GM18519 (cell line): Measurements from ENCODE around the gene NDUFAF5.

Source experiments
- ATAC-seq: cut with Tn5 transposase; IDR thresholded peaks from one replicate; pipeline ENCODE4 v1.9.1; 2021; ENCODE audit warnings: mild to moderate bottlenecking, moderate library complexity; ENCODE audit not compliant: unreplicated experiment, low FRiP score

Gene NDUFAF5

DNA sequence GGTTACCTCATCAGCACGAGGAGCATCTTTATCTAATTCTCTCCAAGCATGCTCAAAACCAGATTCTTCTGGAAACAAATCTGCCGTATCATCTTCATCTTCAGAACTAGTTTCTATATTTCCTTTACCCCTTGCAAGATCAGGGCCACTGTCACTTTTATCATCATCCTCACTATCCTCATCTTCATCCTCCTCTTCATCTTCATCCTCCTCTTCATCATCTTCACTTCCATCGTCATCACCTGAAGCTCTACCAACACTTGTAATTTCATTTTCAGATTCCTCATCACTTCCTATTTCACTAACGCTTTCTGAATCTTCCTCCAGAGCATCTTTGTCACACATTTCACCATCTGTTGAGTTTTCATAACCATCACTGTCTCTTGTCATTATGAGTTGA is 9.0 kb upstream of the NDUFAF5 start:
- ATAC-seq: no peak

DNA sequence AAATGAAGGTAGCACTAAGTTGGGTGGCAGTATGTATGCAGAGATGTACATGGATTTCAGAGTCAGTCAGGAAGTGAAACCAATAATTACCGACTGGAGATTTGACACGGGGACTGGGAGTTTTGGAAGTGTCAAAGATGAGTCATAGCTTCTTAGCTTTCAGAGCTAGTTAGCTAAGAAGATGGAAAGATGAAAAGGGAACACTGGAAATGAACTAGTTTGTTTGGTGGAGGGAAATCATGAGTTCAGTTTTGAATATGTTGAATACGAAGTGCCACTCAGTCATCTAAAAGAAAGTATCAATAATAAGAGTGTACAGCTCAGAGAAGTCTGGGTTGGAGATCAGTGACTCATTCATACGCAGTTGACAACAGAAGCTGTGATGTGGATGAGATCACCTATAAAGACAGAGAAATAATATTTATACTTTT is 7.6 kb upstream of the NDUFAF5 start:
- no peak for ATAC-seq

DNA sequence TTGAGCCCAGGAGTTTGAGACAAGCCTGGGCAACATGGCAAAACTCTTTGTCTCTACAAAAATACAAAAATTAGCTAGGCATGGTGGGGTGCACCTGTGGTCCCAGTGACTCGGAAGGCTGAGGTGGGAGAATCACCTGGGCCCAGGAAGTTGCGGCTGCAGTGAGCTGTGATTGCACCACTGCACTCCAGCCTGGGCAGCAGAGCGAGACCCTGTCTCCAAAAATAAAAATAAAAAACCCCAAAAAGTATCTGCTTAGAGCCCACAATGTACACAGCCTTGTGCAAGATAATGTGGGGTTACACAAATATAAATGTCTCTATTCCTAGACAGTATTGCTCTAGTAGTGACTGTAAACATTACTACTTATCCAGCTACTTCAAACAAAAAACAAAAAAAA is 6.0 kb upstream of the NDUFAF5 start:
- peak; percentile 52 for ATAC-seq

DNA sequence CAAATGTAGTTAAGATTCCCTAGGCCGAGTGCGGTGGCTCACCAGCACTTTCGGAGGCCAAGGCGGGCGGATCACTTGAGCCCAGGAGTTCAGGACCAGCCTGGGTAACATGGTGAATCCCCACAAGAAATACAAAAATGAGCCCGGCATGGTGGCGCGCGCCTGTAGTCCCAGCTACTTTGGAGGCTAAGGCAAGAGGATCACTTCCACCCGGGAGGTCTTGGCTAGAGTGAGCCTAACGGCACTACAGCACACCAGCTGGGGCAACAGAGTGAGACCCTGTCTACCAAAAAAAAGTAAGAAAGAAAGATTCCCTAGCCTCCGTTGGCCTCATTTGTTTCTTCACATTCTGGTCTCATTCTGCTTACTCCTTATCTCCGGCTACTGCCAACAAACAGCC is 1.3 kb upstream of the NDUFAF5 start:
- ATAC-seq: no peak

DNA sequence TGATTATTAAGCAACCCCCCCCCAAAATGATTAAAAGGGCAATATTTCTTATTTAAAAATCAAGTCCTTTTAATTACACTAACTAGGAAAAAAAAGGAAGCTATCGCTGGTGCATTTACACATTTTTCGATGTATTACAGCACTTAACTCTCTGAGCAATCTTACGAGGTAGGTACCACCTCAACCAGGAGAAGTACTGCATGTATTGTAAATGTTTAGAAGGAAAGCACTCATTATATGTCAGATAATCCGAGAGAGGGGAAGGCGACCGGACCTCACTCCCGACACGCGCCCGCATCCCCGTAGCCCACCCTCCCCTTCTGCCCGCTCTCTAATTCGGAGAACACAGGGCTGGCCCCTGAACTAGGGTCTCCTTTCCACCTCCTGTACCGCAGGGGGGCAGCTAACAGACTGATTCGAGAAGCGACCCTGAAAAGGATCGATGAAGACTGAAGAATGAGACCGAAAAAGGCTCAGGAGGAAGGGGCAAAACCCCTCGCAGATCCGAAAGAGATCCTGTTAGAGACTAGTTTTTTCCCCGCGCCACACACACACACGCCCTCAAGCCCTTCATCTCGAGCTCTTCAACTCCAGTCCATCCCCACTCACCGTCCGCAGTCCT is 446 bp upstream of the NDUFAF5 start:
- ATAC-seq: no peak

DNA sequence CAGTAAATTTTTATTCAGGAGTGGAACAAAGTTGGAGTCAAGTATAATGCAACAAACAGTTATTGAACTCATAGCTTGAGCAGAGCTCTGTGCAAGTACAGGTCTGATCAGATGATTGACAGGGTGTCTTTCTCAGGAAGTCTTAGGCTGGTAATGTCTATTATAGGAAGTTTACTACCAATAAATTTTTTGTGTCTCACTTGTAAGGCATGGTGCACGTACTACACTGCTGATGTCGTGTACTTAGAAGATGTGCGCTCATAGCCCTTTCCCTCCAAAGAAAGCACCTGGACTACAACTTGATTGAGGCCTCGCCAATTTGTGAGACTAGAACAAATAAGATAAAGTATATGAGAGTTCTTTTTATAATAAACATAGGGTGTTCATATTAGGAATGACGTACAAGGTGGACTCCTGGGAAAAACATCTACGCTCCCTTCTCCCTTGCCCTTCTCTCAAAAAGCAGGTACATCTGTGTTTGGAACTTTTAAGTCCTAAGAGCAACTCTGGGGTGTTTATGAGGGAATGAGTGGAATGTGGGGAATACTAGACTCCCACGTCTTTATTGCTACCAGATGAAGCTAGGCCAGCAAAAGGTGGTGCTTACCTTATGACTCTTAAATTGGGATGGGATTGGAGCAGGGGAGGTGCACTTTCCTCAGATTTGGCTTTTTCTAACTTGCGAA is 1.5 kb downstream of the NDUFAF5 start:
- ATAC-seq: no peak

DNA sequence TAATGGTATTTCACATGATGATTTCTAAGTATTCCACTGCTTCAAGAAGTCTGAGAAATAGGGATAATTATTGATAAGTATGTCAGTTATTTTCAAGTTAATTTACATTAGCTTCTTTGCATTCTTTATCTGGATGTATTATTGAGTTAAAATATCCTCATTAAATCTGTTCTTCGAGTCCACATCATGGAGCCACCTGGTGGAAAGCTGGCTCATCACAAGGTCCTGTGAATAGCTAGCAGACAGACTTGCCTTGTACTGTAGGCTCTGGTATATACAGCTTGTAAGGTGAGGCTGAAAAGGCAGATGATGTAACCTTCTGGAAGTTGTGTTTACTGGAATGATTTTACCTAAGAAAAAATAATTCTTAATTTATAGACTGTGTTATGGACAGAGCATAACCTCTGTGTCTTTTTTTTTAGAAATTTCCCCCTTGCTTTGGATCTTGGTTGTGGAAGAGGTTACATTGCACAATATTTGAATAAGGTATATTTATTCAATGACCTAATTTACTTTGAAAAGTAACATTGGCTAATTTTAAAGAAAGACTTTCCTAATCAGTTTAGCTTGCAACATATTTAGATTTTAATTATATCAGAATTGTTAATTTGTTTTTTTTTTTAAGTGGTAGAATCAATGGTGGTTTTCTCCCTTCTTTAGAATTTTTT is 3.5 kb downstream of the NDUFAF5 start:
- peak; percentile 49 for ATAC-seq

DNA sequence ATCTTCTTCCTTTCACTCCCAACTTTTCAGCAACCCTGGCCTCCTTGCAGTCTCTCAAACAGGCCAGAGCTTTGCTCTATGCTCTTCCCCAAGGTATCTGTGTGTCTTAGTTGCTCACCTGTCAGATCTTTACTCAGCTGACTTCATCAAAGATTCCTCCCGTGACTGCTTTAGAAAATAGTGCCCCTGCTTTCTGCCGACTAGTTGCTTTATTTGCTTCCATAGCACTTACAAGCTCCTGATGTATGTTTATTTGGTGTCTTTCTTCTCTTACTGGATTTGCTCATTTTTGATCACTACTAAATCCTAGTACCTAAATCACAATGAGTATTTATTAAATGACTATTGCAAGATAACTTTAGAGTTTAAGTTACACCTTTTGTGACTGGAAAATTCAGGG is 5.9 kb downstream of the NDUFAF5 start:
- no peak for ATAC-seq

DNA sequence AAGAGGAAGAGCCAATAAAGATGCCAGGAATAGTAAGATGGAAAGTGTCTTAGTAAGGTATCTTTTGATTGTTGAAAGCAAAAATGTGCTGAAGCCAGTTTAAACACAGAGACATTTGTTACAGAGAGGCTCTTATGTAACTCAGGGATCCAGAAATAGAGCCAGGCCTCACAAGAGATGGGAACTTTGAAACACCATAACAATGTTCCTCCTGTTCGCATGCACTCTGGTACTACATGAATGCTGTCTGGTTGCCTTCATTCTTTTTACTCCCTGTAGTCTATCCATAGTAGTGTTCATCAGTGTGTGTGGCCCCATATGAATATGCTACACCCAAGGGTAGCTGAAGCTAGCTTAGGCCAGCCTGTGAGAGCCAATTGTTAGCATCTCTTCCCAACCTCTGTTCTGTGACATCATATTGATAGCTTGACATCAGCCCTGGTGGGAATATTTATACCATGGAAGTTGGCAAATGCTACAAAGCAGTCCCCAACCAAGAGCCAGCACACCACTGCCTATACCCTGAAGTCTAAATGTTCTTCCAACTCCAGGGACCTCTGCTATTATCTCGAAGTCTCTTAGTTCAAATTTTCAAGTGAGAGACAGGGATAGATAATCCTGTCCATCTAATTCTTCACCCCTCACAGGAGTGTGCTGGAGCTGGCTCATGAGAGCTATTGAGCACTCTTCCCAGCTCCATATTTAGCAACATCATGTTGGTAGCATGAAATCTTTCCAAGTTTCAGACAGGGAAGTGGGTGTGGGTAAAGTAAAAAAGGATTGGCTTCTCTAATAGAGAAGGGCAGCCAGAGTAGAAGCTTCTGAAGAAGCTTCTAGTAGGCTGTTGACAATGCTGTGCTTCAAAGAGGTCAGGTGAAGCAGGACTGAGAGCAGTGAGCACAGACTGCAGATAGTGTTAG is 7.0 kb downstream of the NDUFAF5 start:
- ATAC-seq: no peak

DNA sequence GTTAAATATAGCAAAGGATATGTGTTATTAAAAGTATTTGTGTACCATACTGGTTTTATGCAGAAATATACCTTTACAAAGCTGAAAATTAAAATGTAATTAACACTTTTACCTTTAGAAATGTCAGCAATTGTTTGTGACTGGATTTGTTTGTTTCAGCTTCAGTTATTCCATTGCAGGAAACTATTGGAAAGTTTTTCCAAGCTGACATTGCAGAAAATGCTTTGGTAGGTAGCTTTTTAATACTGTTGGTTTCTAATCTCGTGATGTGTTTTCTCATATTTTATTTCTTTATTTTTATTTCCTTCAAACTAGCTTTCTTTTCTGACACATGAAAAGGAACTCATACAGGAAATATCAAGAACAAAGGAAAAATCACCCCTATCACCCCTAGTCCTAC is 8.2 kb downstream of the NDUFAF5 start:
- ATAC-seq: no peak

DNA sequence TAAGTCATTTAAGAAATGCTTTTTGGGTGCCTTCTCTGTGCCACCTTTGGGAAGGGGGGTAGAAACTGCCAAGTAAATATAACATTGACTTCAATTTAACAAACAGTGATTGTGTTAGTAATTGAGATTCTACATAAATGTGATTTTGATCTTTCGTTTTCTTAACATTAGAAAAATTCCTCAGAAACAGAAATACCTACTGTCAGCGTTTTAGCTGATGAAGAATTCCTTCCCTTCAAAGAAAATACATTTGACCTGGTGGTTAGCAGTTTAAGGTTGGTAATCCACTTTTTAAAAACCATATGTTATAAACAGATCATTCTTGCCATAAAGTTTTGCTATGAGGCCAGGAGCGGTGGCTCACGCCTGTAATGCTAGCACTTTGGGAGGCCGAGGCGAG is 9.8 kb downstream of the NDUFAF5 start:
- ATAC-seq: no peak

DNA sequence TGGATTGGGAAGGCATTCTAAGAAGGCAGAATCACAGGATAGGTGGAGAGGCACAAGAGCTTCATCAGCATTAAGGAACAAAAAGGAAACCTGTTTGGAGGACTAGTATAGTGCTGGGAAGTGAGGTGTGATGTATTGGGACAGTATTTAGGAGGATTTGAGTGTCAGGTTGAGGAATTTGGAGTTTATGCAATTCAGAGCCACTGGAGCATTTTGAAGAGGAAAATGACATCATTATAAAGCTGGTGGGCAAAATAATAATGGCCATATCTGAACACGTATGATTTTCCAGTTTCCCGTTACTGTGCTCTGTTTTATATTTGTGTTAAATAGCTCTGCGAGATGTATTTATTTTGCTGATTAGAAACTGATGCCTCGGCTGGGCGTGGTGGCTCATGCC is 14.2 kb downstream of the NDUFAF5 start:
- no peak for ATAC-seq

DNA sequence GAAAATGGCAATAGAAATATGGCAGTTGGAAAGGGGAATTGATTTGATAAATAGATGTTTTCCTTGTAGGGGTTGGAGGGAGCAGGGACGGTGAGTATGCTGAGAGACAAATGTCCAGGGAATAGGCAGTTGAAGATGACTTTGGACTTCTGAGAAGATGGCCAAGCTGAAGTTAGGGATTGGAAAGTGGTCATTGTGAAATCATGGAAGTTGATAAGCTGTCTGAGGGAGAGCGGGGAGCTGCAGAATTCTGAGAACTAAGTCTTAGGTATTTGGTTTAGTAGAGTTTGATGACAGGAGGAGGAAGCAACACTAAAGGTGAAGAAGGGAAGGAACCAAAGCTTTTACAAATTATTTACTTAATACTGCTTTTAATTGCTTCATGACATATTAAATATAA is 15.1 kb downstream of the NDUFAF5 start:
- no peak for ATAC-seq

DNA sequence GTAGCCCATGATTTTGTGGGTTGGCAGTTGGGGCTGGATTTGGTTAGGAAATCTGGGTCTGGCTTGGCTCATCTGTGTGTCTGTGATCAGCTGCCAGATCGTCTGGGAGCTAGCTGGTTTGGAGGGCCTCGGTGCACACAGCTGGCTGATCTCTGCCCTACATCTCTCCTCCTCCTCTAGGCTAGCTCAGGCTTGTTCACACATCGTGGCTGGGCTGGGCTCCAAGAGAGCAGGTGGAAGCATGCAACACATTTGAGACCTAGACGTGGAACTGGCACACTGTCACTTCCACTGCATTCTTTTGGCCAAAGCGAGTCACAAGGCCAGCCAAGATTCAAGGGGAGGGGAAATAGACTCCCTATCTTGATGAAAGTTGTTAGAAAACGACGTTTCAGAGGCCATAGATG is 15.9 kb downstream of the NDUFAF5 start:
- no peak for ATAC-seq

DNA sequence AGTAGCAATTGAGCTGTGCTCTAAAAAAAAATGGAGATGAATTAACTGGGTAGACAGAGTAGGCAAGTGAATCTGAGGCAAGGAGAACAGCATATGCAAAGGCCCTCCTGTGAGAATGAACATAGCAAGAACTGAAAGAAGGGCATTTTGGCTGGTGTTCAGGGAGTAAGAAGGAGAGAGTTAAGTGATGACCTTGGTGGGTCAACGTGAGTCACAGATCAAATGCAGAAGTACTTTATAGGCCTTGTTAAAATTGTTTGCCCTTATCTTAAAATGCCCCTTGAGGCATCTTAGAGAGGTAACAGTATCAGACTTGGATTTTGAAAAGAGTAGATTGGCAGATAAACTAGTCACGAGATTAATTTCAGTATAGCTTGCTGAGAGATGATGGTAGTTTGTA is 24.5 kb downstream of the NDUFAF5 start:
- ATAC-seq: no peak

DNA sequence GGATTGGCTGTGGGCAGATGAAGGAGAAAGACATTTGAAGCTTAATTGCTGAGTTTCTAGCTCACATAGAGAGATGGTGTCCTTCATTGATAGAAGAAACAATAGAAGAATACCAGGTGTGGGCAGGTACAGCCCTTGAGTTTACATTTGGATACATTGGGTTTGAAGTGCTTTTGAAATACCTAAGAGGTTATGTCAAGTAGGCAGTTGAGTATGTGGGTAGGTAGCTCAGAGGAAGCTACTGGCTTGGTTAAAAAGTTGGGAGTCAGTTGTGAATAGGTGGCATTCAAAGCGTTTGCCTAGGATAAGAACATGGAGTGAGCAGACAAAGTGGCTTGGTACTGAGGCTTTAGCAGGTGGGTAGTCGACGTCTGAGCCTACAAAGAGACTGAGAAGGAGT is 25.0 kb downstream of the NDUFAF5 start:
- no peak for ATAC-seq

DNA sequence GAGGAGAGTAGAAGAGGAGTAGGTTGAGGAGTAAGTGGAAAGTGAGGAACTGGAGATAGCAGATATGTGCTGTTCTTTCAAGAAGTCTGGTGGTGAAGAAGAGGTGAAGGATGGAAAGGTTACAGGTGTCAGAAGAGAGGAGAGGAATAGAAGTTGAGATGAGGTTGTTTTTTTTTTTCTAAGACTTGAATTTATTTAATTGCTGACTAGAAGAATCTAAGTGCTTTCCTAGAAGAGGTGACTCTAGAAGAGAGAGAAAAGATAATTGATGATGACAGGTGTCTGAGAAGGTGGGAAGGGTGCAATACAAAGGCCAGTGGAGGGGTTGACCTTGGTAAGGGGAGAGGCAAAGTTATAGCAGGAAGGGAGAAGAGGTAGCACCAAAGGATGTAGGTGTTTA is 25.6 kb downstream of the NDUFAF5 start:
- no peak for ATAC-seq

DNA sequence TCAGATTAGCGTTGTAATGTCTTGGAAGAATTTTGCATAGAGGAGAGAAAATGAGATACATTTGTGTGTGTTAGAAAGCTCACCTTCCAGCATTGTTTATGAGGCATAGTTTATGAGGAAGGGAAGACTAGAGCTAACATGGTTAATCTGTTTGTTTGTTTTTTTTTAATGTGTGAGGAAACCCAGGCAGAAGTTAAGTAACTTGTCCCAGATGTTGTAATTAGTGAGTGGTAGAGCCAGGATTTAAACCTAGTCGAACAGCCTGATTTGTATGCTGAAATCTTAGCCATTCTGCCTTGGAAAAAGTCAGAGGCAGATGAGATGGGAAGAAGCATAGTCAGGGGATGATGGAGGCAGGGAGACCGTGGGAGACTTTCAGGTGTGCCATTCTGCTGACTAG is 29.1 kb downstream of the NDUFAF5 start:
- ATAC-seq: no peak

DNA sequence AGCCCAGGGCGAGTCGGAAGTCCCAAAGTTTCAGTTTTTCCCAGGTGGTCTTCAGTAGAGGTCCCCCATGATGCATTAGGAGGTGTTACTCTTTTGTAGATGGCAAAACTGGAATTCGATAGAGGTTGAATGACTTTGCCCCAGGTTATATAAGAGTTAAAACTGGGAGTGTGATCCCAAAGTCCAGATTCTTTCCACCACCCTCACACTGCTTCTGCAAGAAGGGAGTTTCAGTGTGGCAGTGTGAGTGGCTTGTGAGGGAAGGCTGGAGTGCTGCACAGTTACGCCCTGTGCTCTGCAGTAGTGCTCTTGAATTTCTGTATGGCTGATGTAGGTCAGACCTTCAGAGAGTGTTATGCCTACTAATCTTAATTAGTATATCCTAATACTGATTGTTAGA is 29.8 kb downstream of the NDUFAF5 start:
- no peak for ATAC-seq

DNA sequence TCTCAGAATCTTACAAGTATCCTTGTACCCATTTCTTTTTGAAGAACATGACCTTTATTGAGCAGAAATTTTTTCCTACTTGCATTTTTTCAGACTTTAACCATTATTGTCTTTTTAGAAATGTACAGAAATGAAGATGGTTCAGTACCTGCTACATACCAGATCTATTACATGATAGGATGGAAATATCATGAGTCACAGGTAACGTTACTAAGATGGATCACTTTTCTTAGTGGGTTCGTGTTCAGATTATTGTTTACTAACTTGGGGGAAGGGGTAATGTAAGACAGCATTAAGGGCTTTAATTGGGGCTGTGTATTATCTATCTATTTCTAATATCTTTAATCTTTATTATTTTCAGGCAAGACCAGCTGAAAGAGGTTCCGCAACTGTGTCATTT is 31.9 kb downstream of the NDUFAF5 start:
- no peak for ATAC-seq

DNA sequence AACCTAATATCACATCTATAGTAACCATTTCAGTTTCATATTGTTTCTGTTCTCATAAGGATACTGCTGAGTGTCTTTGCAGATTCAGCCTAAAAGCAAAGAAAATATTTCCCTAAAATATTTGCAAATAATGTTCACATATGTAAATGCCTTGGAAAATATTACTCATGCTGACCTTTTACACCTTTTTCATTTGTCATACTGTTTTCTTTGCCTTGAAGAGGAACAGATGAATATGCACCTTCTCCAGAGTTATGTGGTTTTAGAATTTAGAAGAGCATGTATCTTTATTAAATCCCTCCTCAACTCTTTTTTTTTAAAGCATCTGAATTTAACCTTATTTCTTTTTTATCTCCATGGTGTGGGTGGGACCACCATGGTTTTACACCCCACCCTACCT is 32.5 kb downstream of the NDUFAF5 start:
- ATAC-seq: no peak
